Stimulated activated CD8-positive, alpha-beta memory T cell treated with anti-CD3 and anti-CD28 coated beads, Interleukin-12 subunit alpha, Interleukin-12 subunit beta, amount 100 ng/mL, for 4 hours (primary cell): Measurements from ENCODE around the gene HSD3B7.

Experiments
- DNase-seq: peaks from one replicate; pipeline ENCODE4 v3.0.0-alpha.2; 2020; ENCODE audit warnings: low read depth

Gene HSD3B7

DNA sequence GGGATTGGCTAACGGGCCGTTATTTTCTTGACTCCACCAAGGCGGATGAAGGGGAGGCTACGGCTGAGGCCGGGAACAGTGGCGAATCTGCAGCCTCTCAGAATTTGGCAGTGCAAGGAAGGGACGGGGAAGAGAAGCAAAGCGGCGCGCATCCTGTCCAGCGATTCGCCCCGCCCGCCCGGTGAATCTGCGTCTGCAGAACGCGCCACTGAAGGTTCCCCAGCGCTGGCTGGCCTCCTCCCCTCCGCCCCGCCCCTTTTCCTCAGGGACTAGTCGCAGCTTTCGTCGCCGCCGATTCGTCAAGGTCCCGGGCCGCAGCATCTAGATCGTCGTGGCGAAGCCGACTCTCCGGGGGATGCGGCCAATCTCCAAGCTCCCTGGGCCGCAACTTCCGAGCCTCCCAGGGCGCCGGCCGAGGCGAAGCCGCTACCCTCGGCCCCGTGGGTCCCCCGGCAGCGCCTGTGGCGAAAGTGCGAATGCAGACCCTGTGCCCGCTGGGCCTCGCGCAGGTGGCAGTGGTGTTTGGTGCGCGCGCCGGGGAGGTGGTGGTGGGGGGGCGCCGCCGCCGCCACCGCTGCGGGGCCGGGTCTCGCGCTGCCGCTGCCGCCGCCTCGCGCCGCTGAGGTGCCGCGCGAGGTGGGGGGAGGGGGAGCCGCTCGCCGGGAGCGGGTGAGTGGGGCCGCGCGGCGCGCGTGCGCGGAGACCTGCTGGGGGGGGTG is 27.4 kb upstream of the HSD3B7 start, which contains the start of gene SETD1A:
TSS of gene SETD1A (plus strand) at position 299 of the 719 bp plus-strand sequence. CDS start 978 bp downstream, outside the sequence.
- peak; percentile 90 for DNase-seq

DNA sequence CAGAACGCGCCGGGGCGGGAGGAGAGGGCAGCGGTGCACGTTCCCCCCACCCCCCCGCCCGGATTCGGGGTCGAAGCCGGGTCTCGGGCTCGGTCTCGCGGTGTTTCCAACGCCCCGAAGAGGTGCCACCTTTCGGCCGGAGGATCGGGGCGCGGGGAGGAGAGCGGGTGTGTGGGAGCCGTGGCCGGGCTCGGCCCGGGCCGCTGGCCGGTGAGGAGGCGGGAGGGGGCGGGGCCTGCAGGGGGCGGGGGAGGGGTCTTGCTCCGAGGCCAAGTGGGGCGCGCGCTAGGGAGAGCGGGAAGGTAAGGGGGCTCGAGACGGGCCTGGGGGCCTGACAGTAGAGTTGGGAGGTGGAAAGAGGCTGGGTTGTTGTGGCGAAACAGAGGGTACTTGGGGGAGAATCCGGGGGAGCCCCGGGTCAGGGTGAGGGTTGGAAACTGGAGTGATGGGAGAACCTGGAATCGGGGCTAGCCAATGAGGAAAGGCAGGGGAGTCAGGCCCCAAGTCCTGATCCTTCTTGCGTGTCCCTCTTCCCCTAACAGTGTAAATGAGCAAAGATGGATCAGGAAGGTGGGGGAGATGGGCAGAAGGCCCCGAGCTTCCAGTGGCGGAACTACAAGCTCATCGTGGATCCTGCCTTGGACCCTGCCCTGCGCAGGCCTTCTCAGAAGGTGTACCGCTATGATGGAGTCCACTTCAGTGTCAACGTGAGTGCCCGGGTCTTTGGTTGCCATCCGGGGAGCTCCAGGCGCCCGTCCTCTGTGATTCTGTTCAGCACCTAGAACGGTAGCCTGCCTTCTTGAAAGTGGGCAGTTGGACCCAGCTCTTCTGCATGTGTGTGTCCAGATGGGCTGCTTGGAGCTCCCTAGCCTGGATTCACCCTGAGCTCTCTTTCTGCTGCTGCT is 26.6 kb upstream of the HSD3B7 start:
- no peak for DNase-seq

DNA sequence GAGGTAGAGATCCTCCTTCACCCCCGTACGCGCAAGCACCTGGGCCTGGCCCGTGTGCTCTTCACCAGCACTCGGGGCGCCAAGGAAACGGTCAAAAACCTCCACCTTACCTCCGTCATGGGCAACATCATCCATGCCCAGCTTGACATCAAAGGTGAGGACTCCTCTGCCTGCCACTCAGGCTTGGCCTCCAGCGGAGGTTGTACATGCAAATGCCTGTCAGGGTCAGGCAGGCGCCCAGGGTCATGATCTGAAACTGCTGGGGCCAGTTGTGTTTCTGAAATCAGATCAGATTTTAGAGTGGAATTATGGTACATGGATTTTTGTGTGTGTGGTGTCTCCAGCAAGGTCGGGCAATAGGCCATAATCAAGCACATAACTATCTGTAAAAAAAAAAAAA is 23.6 kb upstream of the HSD3B7 start:
- DNase-seq: no peak

DNA sequence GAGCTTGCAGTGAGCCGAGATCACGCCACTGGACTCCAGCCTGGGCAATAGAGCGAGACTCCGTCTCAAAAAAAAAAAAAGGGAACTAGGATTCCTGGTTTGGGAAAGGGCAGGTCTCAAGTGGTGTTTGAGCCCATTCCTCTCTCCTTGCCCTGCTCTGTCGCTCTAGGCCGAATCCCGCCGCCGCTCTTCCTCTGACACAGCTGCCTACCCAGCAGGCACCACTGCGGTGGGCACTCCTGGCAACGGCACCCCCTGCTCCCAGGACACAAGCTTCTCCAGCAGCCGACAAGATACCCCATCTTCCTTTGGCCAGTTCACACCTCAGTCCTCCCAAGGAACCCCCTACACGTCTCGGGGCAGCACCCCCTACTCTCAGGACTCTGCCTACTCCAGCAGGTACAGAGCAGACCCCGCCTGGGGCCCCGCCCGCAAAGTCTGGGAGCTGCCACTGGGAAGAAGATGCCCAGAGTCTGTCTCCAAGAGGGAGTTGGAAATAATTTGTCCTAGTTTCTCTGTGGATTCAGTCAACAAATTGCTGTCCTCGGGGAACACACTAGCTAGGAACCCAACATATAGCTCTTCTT is 21.0 kb upstream of the HSD3B7 start:
- DNase-seq: no peak

DNA sequence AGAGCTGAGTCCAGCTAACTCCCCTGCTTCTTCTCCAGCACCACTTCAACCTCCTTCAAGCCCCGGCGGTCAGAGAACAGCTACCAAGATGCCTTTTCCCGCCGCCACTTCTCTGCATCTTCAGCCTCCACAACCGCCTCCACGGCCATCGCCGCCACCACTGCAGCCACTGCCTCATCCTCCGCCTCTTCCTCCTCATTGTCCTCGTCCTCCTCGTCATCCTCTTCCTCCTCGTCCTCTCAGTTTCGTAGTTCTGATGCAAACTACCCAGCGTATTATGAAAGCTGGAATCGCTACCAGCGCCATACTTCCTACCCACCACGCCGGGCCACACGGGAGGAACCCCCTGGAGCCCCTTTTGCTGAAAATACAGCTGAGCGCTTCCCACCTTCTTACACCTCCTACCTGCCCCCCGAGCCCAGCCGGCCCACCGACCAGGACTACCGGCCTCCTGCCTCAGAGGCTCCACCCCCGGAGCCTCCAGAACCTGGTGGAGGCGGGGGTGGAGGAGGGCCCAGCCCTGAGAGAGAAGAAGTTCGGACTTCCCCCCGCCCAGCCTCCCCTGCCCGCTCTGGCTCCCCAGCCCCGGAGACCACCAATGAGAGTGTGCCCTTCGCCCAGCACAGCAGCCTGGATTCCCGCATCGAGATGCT is 20.3 kb upstream of the HSD3B7 start:
- no peak for DNase-seq

DNA sequence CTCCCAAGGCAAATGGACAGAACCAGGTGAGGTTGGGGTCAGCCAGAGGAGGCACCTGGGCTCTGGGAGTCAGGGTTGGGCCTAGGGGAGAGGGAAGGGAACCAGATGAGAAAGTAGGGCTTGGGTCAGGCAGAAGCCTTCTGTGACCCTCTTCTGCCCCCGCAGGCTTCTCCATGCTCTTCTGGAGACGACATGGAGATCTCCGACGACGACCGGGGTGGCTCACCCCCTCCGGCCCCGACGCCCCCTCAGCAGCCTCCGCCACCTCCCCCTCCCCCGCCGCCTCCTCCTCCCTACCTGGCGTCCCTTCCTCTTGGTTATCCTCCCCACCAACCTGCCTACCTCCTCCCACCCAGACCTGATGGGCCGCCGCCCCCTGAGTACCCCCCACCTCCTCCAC is 19.6 kb upstream of the HSD3B7 start:
- no peak for DNase-seq

DNA sequence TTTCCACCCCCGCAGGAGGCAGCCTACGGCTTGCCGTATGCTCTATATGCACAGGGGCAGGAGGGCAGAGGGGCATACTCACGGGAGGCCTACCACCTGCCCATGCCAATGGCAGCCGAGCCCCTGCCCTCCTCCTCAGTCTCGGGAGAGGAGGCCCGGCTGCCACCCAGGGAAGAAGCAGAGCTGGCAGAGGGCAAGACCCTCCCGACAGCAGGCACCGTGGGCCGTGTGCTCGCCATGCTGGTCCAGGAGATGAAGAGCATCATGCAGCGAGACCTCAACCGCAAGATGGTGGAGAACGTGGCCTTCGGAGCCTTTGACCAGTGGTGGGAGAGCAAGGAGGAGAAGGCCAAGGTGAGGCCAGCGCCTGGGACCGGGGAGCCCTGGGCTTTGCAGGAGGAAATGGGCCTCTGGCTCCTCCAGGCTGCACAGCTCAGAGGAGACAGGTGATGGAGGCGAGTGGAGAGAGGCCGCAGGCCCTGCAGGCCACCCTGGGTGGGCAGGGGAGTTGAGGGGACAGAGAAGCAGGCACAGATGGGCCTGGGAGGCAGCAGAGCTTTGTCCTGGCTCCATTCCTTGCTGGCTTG is 18.9 kb upstream of the HSD3B7 start:
- no peak for DNase-seq

DNA sequence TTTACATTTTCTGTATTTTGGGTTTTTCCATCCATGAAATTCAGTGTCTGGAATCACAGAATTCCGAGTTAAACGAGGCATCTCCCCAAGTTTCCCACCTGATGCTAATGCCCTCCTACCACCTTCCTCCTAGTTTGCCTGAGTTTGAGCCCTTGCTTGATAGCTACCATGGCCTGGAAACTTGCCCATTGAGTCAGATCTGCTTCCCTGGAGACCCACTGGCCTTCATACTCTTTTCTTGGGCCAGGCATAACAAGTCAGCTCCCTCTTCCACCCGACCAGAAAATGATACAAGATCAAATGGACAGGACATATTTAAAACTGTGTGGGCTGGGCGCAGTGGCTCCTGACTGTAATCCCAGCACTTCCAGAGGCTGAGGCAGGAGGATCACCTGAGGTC is 17.2 kb upstream of the HSD3B7 start:
- DNase-seq: no peak

DNA sequence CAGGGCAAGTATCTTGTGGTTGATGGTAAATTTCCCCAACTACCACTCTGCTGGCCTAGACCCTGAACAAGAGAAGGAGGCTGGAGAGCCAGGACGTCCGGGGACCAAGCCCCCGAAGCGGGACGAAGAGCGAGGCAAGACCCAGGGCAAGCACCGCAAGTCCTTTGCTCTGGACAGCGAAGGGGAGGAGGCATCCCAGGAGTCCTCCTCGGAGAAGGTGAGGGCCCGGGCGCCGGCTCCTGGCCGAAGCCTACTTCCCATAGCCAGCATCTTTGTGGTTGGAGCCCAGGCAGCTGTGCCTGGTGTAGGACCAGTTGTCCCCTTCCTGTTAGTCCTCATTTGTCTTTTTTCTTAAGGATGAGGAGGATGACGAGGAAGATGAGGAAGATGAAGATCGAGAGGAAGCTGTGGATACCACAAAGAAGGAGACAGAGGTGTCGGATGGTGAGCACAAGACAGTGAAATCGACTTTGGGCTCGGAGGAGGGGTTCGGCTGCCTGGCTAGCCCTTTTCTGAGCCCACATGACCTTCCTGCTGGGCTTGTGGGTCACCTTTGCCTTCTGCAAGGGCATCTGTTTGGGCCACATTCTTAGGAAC is 15.7 kb upstream of the HSD3B7 start:
- DNase-seq: no peak

DNA sequence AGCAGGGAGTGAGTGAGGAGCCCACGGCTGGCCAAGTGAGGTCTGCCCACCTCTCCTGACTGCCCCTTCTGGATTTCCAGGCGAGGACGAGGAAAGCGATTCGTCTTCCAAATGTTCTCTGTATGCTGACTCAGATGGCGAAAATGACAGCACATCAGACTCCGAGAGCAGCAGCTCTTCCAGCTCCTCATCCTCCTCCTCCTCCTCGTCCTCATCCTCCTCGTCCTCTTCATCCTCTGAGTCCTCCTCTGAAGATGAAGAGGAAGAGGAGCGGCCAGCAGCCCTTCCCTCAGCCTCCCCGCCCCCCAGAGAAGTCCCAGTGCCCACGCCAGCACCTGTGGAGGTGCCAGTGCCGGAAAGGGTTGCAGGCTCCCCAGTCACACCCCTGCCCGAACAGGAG is 13.7 kb upstream of the HSD3B7 start:
- DNase-seq: no peak

DNA sequence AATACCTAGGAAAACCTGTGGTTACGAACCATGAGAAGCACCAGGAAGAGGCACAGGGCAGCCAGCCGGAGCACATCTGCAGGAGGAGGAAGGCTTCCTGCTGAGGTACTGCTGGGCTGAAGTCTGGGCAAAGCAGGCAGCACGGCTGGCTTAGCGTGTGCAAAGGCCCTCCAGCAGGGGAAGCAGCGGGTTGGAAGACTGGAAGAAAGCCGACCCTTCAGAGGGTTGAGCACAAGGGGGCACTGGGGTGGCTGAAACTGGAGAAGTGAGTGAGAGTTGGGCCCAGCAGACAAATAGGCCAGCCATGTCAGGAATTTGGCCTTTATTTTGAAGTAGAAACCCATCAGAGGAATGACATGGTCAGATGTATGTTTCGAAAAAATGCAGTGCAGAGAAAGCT is 12.1 kb upstream of the HSD3B7 start:
- no peak for DNase-seq

DNA sequence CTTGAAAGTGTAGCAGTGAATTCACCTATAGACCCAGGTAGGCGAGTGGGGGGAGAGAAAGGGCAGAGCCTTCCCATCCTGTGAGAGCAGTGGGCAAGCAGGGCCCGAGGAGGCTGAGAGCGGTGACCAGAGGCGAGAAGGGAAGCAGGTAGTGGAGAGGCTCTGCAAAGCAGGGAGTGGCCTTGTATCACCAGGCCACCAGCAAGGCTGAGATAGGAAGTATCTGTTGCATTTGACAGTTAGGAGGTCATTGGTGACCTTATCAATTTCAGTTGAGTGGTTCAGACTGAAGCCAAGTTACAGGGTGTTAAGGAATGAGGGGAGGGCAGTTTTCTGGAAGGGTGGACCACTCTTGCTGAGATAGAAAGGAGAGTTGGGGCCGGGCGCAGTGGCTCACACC is 10.7 kb upstream of the HSD3B7 start:
- DNase-seq: no peak

DNA sequence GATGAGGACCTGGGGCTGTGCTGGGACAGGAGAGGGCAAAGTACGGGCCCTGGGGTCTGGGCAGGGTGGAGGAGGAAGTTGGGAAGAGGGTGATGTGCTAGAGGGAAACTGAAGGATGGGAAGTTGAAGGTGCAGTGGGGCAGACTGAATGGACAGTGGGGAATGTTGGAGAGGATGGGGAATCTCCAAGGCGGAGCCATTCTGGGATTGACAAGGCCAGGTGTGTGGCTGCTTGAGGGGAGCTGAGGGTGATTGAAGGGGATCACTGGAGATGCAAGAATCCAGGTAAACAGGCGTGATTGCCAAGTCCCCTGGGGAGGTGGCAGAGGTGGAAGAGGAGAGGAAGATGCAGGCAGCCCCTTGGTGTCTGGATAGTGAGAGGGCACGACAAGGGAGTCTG is 8.5 kb upstream of the HSD3B7 start:
- no peak for DNase-seq

DNA sequence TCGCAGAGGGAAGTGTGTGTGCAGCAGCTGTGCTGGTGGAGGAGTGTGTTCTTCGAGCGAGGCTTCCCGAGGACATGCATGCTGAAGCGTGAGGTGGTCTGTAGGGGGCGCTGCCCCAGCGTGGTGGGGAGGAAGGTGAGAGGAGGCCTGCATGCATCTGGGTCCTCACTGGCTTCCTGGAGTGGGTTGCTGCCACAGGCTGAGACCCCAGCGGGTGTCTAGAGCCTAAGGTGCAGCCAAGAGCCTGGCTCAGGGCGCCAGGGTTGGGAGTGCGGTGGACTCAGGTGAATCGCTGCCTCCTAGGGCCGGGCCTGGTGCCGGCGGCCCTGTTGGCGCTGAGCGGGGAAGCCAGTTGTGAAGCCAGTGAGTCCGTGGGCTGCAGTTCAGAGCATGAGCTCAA is 7.5 kb upstream of the HSD3B7 start:
- DNase-seq: no peak

DNA sequence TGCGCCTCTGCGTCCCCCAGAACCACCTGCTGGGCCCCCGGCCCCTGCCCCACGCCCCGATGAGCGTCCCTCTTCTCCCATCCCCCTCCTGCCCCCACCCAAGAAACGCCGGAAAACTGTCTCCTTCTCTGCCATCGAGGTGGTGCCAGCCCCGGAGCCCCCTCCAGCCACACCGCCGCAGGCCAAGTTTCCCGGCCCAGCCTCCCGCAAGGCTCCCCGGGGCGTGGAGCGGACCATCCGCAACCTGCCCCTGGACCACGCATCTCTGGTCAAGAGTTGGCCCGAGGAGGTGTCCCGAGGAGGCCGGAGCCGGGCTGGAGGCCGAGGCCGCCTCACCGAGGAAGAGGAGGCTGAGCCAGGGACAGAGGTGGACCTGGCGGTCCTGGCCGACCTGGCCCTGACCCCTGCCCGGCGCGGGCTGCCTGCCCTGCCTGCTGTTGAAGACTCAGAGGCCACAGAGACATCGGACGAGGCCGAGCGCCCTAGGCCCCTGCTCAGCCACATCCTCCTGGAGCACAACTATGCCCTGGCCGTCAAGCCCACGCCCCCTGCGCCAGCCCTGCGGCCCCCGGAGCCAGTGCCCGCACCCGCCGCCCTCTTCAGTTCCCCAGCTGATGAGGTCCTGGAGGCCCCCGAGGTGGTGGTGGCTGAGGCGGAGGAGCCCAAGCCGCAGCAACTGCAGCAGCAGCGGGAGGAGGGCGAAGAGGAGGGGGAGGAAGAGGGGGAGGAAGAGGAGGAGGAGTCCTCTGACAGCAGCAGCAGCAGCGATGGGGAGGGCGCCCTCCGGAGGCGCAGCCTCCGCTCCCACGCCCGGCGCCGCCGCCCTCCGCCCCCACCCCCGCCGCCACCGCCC is 5.6 kb upstream of the HSD3B7 start:
- no peak for DNase-seq

DNA sequence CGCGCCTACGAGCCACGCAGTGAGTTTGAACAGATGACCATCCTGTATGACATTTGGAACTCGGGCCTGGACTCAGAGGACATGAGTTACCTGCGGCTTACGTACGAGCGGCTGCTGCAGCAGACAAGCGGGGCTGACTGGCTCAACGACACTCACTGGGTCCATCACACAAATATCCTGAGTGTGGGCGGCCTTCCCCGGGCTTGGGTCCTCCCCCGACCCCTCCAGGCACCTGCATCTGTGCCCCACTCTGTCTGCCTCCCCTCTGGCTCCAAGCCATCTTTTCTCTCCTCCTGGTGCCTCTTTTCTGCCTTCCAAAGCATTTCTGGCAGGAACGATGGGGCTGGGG is 5.0 kb upstream of the HSD3B7 start:
- DNase-seq: no peak

DNA sequence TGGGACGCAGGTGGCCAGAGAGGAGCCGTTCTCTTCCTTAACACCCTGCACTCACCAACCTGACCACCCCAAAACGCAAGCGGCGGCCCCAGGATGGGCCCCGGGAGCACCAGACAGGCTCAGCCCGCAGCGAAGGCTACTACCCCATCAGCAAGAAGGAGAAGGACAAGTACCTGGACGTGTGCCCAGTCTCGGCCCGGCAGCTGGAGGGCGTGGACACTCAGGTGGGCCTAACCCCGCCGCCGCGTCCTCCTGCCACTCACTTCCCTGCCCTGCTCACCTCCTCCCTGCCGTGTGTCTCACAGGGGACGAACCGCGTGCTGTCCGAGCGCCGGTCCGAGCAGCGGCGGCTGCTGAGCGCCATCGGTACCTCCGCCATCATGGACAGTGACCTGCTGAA is 4.6 kb upstream of the HSD3B7 start:
- no peak for DNase-seq

DNA sequence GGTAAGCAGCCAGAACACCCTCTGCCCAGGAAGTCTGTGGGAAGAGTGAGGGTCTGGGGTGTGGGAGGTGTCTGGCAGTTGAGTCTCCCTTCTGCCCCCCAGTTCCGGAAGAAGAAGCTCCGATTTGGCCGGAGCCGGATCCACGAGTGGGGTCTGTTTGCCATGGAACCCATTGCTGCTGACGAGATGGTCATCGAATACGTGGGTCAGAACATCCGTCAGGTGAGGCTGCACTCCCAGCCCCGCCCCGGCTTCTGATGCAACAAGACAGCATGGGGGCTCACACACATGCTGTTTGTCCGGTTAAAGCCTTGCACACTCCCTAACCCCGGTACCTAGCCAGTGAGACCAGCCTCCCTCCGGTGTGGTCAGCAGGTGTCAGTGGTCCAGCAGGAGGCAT is 4.0 kb upstream of the HSD3B7 start:
- no peak for DNase-seq

DNA sequence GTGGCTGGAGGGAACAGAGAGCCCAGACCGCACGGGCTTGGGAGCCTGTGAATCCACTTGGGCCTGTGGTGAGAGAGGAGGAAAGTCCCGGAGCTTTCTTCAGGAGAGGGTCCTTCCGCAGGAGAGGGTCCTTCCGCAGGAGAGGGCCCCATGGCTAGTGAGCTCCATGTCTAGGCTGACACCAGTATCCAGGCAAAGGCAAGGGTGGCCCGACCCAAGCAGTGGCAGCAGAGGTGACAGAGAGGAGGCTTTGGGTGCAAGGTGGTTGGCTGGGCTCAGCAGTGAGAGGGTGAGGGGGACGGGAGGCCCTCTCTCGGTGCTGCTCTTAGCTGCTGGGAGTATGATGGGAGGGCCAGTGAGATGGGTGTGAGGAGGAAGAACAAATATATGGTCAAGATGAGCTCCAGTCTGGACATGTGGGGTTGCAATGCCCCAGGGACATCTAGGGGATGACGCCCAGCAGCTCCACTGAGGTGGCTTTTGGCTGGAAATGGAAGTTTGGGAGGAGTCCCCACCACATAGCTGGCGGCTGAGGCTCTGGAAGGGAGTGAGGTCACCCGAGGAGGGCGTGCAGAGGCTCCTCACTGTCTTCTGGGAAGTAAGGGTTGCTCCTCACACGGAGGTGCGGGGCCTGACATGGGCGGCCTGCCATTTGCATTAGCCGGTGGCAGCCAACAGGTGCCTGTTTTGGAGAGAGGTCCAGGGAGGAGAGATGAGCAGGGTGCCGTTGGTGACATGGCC is 2.3 kb upstream of the HSD3B7 start:
- DNase-seq: no peak

DNA sequence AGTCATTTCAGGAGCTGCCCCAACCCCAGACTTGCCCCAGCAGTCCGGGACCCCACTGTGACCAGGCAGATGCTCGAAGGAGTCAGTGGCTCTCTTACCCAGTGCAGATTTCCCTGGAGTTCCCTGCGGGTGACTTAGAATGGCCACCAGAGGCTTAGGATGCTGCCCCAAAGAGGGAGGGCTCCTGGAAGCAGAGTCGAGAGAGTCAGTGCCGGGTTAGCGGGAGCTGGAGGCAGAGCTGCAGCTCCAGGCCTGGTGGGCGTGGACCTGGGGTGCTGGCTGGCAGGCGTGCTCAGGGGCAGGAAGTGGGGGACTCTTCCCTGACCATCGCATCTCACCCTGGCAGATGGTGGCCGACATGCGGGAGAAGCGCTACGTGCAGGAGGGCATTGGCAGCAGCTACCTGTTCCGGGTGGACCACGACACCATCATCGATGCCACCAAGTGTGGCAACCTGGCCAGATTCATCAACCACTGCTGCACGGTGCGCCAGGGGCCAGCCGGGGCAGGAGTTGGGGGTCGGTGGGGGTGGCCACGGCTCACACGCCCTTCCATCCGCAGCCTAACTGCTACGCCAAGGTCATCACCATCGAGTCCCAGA is 1.6 kb upstream of the HSD3B7 start:
- no peak for DNase-seq
